Stimulated activated CD8-positive, alpha-beta memory T cell treated with anti-CD3 and anti-CD28 coated beads, Interleukin-4, amount 100 ng/mL, for 4 hours (primary cell): ENCODE results near the gene MYCL.

Experiments
- DNase-seq, 2 donors: peaks; one replicate each; pipeline ENCODE4 v3.0.0-alpha.2; 2020; ENCODE audit warnings: low read depth in 2 of 2, low spot score in 1 of 2

The MYCL gene, protein sequence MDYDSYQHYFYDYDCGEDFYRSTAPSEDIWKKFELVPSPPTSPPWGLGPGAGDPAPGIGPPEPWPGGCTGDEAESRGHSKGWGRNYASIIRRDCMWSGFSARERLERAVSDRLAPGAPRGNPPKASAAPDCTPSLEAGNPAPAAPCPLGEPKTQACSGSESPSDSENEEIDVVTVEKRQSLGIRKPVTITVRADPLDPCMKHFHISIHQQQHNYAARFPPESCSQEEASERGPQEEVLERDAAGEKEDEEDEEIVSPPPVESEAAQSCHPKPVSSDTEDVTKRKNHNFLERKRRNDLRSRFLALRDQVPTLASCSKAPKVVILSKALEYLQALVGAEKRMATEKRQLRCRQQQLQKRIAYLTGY

DNA sequence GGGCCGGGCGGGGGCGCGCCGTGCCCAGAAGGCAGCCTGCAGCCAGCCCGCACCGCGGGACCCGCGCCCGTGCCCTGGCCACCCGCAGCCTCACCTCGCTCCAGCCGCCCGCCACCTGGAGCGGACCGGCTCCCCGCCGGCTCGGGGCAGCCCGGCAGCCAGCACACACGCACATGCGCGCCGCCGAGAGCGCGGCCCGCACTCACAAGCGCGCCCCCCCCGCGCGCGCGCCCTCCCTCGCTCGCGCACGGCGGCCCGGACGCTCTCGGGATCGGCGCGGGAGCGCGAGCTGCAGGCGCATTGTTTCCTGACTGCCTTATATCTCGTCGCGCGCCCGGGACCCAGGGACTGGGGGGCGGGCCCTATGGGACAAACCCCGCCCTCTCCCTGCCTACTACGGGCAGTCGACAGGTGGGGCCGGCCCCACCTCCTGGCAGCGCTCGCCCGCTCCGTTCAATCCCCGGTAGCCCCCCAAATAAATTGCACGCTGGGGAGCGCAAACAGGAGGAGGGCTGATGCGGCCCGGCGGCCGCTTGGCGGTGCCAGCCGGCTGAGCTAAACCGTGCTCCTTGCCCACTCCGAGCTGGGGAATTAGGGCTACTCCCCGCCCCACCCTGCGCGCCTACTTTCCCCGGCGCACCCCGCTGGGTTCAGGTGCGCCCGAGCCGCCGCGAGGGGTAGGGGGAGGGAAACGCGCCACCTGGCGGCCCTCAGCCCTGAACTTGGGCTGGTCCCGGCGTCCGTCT lies at the start of gene MYCL:
Gene MYCL (minus strand): TSS at position 204 of the 746 bp plus-strand sequence. CDS start 483 bp downstream, outside the sequence.
- DNase-seq, result peak; percentile 25 to 41

DNA sequence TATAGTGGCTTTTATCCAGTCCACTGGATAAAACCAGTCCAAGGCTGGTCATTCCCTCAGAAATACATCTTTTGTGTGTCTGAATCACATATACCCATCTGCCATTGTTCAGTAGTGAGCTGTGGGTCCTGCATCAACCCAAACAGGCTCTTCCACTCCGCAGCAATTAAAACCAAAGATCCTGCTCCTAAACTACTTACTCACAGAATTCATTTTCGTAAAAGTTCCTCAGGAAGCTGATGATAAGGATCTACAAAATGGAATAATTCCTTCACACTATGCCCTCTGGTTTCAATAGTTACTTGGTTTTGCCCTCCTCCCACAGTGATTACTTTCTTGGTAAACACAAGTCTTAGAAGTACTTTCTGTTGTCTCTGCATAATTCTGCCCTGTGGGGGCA lies 48.2 kb upstream of the MYCL start:
- no peak for DNase-seq

DNA sequence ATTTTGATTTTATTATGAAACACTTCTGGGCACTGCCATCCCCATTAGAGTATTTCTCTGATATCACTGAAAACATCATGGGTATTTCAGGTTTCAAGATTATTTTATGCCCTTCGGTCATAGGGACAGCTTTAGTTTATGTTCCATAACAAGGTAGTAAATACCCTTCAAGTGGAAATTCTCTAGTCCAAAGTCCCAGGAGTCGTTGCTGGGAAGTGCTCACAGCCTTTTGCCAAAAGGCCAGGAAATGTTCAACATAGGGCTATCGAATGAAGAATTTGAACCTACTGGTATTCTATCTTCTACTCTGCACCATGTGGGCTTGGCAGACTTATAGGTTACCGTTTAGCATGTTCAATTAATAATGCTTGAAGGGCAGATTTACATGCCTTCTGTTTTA lies 45.5 kb upstream of the MYCL start:
- no peak for DNase-seq

- DNase-seq, result no peak
These were observed 44.5 kb upstream of the MYCL start for GRCh38 chr1:39946216-39946615.

DNA sequence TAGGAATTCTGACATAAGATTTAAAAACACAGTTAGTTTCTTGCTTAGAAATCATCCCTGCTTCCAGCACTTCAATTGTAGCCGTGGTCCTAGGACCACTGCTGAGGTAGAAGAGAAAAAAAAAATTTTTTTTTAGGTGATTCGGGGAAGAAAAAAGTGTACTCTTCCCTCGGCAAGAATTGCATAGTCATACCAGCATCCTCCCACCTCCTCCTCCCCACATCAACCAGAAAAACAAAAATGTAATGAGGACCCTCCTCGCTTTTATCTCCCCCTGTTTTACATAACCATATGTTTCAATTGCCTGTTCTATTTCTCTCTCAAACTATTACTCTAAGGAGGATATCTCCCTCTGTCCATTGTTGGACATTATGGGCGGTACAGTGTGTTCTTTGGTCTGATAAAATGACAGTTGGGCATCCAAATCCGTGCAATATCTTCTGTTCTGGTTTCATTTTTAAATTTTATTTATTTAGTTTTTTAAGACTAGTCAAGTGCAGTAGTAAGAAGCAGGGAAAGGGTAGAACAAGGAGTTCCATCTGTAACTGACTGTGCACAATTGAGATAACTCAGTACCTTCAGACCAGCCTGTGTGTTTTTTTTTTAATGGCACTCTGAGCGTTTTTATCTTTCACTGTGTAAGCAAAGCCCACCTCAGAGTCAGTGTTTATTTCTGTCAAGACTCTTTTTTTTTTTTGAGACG lies 42.8 kb upstream of the MYCL start:
- DNase-seq, result no peak

GRCh38 chr1:39943471-39944290 lies 42.0 kb upstream of the MYCL start:
- no peak for DNase-seq

DNA sequence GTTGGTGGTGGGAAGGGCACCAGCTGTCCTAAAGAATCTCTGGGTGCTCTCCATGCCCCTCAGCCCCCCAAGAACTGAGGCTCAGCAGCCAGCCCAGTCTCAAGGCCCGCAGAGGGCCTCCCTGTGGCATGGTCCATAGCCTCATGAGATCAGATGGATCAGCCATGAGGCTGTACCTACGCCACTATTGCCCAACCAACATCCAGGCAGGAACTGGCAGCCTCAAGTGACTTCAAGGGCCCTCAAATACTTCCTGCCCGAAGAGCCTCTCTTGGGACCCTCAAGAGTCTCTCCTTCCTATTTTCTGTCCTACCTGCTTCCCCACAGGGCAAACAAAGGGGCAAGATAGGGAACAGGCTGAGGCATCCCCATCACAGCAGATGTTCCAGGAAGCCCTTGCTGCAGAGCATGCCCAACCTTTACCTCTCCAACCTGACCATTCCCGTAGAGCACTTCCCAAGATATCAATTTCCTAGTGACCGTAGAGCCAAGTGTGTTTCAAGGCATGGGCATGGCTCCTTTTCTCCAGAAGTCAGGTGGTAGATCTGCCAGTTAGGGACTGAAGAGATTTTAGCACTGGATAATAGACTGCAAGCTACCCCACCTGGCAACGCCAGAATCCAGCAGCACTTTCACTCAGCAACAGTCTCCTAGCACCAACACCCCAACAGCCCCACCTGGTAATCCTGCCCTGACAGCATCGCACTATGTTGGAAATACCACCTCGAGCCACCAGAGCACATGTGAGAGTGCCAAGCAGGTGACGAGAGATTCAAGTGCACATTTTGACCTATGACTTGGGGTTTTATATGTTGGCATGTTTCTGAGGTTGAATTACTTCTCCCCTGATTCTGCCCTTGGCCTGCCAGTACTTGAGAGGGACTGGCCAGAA lies 39.5 kb upstream of the MYCL start:
- no peak for DNase-seq

- no peak for DNase-seq
These were observed 38.5 kb upstream of the MYCL start for GRCh38 chr1:39940253-39940652.

GRCh38 chr1:39938856-39939255 lies 37.1 kb upstream of the MYCL start:
- DNase-seq, result no peak

- DNase-seq, result no peak
These were observed 35.2 kb upstream of the MYCL start for GRCh38 chr1:39936724-39937491.

DNA sequence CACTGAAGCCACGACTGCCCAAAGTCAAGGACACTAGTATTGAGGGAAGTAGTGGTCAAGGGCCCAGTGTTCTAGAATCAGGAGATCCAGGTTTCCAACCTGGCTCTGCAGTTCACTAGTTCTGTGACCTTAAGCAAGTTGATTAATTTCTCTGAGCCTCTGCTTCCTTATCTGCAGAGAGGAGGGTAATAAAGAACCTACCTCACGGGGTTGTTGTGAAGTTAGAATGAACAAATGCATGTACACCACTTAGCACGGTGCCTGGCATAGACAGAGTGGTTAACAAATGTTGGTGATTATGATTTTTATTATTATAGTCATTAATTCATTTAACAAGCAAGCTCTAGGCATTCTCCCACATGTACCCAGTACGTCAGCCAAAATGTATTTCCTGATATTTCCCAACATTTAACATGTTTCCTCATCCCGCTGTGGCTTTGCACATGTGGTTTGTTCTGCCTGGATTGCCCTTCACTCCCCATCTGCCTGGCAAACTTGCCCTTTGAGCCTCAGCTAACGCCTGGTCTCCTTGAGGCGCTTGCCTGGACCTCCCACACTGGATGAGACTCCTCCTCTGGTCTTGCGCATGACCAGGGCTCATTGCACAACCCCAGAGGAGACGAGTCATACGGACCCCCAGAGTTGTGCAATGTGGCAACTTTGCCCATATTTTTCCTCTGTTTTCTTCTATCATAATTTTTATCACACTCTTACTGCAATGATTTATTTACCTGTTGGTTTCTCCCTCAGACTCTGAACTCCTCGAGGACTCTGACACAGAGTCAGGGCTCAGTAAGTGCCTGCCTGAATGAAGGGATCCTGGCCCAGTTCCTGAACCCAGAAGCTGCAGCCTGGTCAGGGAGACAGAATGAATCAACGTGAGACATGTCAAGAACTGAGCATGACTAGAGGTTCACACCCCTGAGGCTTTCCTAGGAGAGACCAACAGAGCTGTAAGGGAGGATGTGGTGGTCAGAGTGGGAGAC lies 32.5 kb upstream of the MYCL start:
- DNase-seq, result no peak

- no peak for DNase-seq
These were observed 27.3 kb upstream of the MYCL start for GRCh38 chr1:39928809-39929587.

GRCh38 chr1:39927538-39927937 lies 25.8 kb upstream of the MYCL start:
- DNase-seq, result no peak

DNA sequence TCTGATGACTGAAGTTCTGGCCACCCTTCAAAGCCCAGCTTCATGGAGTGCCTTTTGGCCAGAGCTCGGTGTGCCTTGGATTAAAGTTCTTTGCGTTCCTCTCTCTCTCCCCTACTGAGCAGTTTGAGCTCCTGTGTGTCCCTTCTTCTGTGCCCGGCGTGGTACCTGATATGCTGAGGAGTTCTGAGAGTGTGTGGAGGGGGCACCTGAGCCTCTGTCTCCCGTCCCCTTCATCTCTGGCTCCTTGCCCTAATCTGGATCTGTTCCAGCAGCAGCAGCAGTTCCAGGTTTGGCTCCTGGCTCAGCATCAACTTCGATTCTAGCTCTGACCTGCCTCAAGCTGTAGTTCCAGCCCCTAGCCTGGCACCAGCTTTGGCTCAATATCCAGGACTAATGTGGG lies 25.1 kb upstream of the MYCL start:
- DNase-seq, result no peak

DNA sequence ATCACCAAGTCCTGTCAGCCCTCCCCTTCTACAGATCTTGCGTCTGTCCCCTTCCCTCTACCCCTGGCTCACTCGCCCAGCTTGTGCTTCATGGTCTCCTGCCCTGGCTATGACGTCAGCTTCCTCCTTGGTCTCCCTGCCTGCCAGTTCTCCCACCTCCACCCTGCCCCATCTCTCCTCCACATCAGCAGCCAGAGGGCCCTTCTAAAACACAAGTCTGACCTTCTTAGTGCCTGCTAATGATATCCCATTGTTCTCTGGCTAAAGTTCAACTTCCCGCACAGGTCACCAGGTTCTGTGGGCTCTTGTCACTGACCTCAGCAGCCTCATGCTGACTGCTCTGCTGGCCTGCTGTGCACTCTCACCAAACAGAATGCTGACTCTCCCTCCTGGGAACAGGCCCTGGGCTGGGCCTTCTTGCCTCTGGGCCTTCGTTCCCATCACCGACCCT lies 24.7 kb upstream of the MYCL start:
- DNase-seq, result no peak

DNA sequence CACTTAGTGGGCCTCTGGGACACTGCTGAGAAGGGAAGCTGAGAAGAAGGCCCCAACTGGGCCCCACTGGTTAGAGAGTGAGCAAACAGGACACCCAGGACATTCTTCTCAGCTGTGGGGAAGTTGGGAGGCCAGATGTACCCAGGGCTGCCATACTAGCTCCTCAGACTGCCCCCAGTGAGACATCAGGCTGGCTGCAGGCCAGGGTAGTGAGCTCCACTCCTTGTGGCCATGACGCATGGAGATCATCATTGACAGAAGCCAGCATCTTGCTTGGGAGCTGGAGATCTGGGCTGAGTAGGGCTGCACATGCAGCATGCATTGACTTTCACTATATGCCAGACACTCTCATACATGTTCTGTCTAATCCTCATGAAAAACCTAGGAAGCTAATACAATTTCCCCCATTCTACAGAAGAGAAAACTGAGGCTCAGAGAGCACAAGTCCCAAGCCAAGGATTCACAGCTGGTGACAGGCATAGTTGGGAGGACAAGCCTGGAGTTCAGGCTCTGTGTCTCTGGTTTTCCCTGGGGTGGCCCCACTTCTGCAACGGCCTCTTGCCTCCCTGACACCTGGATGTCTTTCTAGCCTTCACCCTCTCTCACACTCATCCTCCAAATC lies 24.1 kb upstream of the MYCL start:
- no peak for DNase-seq

DNA sequence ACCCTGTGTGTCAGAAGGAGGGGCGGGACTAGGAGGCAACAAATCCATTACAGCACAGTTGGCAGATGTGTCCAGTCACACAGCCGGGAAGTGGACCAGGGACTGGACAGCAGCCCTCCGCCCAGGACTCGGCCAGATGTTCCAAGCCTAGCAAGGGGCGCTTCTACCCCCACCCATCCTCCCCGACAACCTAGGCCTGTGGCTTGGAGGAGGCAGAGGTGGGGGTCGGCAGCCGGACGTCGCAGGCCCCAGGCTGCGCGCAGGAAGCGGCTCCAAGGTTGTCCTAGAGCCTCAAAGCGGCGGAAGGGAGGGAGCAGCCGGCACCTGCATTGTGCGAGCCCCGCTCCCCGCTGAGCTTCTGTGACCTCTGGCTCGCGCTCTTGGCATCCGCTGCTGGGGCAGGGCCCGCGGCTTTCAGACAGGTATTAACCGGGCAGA lies 20.6 kb upstream of the MYCL start:
- no peak for DNase-seq
